NCI-H526 (cell line): ENCODE data around the gene RHOBTB3.

Experiments
- DNase-seq, 2 experiments: peaks; one replicate each; lab custom pipeline; 2025; lab: John Stamatoyannopoulos, UW

Gene RHOBTB3

GRCh38 chr5:95841914-95842812 is 111.0 kb downstream of the RHOBTB3 start:
- no peak for DNase-seq

GRCh38 chr5:95842854-95843544 is 111.9 kb downstream of the RHOBTB3 start:
- DNase-seq, result no peak

GRCh38 chr5:95843733-95844223 is 112.6 kb downstream of the RHOBTB3 start:
- DNase-seq, result no peak

GRCh38 chr5:95845391-95845790 is 114.3 kb downstream of the RHOBTB3 start:
- no peak for DNase-seq
